Measurements from ENCODE around the gene FBLN1.
"Not testable (repeated sequence)": the region's sequence is repeated elsewhere in the genome, so short reads cannot be mapped to it uniquely, and the experiment has no call there.

FBLN1 gene

DNA sequence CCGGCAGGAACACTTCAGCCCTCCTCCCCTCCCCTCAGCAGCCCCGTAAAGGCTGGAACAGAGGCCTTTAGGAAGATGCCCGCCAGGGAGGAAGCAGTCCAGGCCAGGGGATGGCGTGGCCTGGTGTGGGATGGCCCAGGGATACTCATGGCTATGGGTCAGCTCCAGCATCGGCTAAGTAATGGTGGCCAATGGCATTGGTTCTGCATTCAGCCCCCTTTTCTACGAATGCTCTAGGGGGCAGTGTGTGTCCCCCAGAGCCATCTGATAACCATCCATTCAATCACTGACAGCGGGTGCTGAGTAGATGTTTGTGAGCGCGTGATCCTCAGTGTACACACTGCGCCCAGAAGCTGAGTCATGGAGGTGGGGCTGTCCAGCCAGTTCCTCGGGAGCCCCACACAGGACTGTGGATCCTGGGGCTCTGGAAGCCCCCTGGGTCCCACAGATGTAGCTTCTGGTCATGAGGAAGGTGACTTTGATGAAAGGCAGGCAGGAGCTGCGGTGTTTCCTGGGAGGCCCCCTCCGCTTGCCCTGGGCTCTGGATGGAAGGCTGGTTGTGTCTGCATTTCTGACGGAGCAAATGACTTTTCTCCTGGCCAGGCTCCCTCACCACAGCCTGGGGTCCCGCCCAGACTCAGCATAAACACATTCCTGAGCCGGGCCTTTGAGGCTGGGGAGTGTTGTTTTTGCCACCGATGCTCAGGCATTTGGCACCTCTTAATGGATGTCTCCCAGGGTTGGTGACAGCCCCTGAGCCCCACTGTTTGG lies 46.5 kb downstream of the FBLN1 start:
- no peak for DNase-seq (ENCODE audit: low read depth in 2 of 2)

DNA sequence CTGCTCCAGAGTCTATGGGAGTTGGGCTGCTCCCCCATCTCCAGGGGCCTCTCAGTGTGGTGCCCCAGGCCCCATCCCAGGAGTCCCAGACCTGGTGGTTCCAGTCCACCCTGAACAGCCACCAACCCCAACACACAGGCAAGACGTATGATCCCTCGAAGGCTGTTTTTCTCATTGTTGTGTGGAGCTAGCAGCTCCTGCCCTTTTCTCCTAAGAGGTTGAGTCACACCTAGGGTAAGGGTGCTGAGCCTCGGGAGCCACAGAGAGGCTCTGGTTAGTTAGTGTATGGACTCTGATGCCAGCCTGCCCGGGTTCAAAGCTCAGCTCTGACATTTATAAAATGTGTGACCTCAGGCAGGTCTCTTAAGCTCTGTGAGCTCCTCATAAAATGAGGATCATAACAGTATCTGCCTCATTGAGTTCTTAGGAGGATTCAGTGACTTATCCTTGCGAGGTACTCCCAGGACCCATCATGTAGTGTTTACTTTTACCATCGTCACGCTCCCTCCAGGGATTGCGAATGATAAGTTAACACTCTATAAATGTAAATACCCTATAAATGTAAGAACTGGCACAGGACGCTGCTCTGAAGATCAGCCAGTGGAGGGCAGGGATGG lies 47.2 kb downstream of the FBLN1 start:
- DNase-seq (ENCODE audit: low read depth in 2 of 2): no peak

DNA sequence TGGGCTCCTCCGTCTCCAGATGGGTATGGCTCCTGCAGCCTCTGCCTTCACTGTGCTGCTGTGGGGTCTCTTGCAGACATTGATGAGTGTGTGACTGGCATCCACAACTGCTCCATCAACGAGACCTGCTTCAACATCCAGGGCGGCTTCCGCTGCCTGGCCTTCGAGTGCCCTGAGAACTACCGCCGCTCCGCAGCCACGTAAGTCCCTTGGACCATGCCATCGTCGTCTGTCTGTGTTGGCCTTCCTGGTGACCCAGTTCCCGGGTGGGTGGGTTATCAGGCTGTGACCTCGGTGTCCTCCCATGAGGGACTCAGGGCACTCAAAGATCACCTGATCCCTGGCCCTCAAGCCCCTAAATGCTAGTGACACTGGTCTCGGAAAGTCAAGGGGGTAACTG lies 47.7 kb downstream of the FBLN1 start:
- DNase-seq (ENCODE audit: low read depth in 2 of 2): no peak

DNA sequence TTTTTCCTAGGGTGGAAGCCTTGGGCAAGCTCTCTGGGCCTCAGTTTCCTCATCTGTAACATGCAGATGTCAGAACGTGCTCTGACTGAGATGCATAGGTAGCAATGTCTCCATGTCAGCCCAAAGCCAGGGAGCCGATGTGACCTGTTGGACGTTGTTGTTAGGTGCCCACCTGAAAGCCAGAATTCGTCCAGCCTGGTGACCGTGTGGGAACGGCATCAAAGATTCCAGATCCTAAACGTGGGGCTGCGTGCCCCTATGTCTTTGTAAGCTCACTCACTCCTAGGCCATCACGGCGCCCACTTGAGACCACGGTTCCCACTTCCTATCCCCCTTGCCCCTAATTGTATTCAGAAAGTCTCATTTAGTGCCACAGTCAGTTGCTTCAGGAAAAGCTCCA lies 48.2 kb downstream of the FBLN1 start:
- no peak for DNase-seq (ENCODE audit: low read depth in 2 of 2)

DNA sequence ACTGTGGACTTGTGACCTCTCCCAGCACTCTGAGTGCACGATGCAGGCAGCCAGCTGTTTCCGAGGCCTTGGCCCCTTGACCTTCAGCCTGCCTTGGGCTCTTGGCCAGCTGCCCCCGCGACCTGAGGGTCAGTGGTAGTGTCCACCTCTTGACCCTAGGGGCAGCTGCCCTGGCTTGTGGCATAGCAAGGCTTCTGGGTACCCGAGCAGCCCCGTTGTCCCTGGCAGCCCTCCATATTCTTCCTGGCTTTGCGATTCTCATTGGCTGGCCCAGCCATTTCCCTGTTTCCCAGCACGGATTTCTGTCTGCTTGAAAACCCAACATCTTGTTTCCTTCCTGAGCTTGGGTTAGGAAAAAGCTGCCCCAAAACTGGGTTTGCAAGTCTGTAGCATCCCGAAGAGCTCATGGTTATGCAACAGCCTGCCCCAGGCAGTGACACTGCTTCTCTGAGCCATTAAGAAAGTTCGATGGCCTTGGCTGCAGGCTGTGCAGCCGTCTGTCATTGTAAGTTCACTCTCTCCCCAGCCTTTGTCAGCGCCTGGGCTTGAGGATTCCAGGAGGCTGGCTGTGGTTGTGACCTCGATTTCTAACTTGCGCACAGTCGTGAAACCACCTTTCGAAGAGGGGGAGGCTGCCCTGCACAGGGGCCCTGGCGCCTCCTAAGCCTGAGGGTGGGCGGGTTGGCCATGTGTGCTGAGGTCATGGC lies 48.8 kb downstream of the FBLN1 start:
- no peak for DNase-seq (ENCODE audit: low read depth in 2 of 2)

DNA sequence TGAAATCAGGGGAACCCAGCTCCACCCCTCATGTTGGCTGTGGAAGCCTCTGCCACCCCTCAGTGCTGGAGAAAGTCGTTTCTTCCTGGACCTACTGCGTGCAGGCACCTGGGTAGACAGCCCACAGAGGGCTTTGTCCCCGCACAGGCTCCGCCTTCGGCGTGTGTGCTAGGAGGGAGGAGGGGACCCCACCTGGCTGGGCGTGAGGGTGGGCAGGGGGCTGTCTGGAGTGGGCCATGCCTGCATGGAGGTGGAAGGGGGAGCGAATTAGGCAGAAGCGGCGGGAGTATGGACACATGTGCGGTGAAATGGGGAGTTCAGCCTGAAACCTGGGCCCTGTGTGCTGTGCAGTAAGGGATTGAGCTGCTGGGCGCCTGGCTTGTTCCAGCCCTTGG lies 49.3 kb downstream of the FBLN1 start:
- no peak for DNase-seq (ENCODE audit: low read depth in 2 of 2)

DNA sequence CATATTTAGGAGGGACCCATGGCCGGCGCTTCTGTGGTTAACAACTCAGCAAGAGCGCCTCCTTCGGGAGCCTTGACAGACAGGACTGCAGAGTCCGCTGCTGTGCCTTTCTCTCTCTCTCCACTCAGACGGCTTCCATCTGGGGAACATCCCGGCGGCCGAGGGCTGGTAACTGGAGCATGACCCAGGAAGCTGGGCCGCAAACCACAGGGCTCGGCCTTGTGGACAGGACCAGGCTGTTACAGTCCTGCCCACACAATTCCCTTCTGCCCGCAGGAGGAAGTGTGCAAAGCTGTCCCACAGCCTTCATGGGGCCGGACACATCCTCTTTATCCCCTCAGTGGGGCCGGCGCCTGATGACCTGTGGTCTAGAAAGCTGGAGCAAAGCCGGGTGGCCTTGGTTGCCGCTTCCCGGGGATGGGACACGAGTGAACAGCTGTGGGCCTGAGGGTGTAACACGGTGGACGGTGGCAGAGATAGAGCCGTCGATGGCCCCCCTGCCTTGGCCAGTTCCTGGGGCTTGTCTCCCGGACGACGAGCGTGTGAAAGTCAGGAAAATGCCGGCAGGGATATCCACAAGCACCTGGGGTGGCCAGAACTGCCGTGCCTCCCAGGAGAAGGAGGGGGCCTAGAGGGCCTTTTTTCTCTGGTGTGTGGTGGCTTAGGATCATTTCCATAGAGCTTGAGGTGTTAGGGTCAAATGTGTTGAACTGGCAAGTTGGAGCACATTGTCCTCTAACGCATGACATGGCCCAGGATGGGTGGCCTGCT lies 50.1 kb downstream of the FBLN1 start:
- no peak for DNase-seq (ENCODE audit: low read depth in 2 of 2)

DNA sequence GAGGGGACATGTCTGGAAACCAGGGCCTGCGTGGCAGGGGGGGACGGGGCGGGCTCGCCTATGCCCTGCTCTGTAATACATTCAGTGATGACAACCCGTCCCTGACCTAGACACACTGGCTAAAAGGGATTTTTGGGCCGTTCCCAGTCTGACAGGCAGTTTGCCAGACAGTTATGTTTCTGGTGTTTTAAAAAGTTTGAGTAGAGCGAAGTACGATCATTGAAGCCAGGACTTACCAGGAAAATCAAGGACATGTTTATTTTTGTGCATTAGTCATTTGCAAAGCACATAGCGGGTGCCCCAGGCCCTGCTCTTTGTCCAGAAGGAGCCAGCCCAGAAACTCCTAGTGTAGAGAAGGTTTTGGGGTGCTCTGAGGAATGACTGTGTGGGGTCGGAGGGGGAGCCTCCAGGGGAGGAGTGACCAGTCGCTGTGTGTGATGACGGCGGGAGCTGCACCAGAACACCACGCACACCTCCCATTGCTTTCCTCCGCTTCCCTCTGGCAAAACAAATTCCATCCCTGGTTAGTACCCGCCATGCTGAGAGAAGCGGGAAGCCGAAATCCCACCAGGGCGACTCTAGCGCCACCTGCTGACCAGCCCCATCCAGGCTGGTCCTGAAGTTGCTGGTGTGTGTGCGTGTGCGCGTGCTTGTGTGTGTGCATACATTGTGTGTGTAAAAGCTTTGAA lies 50.8 kb downstream of the FBLN1 start:
- DNase-seq (ENCODE audit: low read depth in 2 of 2): no peak

DNA sequence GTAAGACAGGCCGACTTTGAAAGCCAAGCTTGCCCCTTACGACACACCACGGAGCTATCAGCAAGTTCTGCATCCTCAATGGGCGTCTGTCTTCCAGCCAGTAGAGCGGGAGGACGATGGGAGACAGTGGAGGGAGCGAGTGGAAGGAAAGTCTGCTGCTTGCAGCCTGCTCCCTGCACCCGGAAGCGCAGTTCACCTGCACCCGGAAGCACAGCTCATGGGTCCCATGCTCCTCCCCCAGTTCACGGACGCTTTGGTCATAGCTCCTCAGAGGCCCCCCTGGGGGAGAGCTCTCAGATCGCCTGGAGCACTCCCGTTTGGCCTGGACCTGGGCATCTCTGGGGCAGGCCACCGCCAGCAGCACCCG lies 51.3 kb downstream of the FBLN1 start:
- no peak for DNase-seq (ENCODE audit: low read depth in 2 of 2)

DNA sequence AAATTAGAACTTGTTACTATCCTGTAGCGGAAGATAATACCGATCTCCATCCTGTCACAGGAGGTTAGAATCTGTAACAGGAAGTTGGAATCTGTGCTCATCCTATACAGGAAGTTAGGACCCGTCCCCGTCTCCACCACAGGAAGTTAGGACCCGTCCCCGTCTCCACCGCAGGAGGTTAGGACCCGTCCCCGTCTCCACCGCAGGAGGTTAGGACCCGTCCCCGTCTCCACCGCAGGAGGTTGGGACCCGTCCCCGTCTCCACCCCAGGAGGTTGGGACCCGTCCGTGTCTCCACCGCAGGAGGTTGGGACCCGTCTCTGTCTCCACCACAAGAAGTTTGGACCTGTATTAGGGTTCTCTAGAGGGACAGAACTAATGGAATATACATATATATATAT lies 52.2 kb downstream of the FBLN1 start:
- DNase-seq (ENCODE audit: low read depth in 2 of 2): no peak

DNA sequence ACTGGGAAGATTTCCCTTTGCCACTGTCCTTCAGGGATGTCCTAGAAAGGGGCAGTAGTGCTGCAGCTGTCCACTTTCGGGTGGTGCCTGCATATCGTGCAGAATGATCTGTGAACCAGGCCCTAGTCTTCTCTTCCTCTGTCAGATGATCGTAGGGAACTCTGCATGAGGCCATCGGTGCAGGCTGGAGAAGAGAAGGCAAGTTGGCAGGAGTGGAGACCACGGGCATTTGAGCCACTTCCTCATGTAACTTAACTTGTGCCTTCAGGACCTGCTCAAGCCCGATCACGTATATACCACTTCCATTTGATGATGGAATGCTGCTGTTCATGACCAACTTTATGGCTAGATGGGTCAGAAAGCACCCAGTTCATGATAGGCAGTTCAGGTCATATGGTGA lies 55.2 kb downstream of the FBLN1 start:
- DNase-seq (ENCODE audit: low read depth in 2 of 2): not testable (repeated sequence)

DNA sequence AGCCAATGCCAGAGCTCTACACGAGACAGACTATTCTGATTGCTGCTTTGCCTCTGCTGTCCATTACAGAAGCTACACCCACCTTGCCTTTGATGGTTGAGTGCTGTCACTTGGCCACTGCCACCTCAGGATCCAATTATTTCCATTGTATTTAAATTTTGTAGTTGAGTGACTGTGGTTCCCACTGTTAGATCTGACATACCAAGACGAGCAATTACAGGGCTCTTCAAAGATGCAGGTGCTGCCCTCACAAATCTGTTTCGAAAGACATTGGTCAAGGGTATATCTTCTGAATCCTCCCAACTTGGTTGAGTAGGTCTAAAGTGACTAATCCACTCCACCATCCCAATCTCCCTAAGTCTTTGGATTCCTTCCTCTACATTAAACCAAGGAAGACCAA lies 57.4 kb downstream of the FBLN1 start:
- DNase-seq (ENCODE audit: low read depth in 2 of 2): not testable (repeated sequence)

DNA sequence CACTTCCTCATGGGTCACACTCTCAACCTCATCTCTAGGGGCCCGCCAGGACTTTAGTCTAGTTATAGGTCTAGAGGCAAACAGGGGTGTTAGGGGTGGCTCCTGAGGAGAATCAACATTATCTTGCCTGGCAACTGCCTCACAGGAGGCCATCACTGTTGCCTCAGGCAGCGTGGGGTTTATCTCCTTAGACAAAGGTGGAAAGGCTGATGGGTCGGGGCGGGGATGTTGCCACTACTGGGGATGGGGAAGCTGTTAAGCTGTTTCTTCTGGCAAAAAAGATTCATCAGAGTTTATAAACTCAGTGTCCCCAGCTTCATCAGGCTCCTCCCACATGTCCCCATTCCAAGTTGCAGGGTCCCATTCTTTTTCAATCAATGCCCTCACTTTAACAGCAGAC lies 58.1 kb downstream of the FBLN1 start:
- not testable (repeated sequence) for DNase-seq (ENCODE audit: low read depth in 2 of 2)

DNA sequence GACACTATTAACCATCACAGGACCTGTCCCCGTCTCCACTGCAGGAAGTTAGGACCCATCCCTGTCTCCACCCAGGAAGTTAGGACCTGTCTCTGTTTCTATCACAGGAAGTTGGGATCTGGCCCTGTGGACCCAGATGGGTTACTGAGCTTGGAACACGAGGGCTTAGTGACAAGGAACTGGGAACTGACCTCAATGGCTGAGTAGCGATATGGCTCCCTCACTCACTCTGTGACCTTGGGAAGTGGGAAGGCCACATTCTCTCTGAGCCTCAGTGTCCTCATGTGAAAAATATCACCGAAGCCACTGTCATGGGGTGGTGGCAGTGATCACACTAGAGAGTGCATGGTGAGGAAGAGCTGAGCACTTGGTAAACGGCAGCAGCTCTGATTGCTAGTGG lies 59.4 kb downstream of the FBLN1 start:
- no peak for DNase-seq (ENCODE audit: low read depth in 2 of 2)

DNA sequence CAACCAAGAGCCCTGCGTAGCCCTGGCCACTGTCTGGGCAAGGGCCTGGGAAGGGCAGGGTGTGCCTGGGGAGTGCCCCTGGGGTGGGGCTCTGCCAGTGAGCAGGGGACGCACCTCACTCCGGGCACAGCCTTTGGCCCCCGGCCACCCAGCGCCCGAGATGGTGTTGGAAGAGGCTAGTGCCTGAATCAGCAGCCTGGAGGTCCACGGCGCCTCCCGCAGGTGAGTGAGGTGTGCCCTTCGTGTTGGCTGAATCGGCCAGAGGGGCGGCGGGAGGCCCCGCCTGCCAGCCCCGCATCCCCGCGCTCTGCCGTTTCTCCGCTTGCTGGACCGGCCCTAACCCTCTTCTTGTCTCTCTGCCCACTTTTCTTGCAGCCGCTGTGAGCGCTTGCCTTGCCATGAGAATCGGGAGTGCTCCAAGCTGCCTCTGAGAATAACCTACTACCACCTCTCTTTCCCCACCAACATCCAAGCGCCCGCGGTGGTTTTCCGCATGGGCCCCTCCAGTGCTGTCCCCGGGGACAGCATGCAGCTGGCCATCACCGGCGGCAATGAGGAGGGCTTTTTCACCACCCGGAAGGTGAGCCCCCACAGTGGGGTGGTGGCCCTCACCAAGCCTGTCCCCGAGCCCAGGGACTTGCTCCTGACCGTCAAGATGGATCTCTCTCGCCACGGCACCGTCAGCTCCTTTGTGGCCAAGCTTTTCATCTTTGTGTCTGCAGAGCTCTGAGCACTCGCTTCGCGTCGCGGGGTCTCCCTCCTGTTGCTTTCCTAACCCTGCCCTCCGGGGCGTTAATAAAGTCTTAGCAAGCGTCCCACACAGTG lies 60.1 kb downstream of the FBLN1 start:
- no peak for DNase-seq (ENCODE audit: low read depth in 2 of 2)

DNA sequence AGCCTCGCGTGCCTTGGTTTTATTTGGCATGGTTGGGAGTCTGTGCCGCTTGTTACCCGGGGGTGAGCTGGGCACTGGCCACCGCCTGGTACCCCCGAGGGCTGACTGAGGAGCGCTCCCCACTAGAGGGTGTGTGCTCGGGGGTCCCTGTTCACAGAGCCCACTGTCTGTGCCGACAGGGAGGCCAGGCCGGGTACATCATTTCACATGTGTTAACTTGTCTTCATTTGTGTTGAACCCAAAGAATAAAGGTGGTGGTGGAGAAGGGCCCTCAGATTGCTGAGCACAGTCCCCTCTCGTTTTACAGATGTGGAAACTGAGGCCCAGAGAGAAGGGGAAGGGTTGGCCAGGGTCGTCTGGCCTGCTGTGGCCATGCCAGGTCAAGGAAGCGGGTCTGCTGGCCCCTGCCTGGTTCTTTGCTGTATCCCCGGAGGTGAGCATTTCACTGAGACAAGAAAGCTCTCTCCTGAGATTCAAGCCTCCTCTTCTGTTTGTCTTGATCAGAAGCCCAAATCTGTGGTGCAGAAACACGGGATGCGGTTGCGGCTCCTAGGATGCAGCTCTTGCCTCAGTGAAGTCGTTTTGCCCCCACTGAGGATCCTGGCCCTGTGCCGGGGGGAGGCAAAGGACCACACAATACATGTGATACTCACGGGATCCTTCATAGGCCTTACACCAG lies 60.8 kb downstream of the FBLN1 start:
- DNase-seq (ENCODE audit: low read depth in 2 of 2): no peak

DNA sequence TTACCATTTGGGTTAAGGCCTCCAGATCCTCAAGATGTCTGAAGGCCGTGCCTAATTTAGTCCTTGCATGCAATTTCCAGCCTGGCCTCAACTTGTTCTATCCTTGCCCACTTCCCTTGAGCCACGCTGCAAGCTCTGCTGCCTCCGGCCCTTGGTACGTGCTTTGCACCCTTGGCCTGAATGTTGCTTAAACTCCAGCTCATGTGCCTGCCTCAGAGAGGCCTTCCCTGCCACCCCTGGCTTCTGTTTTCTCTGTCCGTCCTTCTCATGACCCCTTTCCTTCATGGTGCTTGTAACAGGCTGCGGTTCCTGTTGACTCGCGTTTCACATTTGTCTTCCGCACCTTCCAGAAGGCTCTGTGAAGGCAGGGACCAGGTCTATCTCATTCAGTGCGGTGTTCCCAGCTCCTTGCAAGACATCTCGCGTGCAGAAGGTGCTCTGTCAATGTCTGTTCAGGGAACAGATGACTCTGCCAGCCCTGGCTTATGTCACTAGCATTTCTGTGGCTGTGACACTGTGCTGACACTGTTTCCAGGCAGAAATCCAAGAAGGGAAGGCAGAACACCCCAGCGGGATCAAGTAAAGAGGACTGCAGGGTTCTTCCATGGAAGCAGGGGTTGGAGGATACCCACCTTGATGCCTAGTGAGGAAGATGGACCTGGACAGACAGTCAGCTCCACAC lies 61.8 kb downstream of the FBLN1 start:
- DNase-seq (ENCODE audit: low read depth in 2 of 2): no peak

DNA sequence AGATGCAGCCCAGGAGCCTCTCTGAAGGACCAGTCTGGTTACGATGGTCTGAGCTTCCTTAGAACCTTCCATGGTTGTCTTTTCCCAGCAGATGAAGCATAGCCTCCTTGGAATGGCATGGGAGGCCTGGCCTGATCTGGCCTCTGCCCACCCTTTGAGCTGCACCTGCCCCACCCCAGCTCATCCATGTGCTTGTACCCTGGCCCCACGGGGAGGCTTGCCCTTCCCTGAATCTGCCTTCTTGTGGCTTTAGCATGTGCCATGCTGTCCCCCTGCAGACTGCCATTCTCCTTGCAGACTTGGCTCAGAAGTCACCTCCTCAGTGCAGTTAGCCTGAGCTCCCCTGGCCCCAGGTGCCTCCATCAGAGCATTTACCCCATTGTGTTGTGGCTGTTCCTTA lies 62.5 kb downstream of the FBLN1 start:
- DNase-seq (ENCODE audit: low read depth in 2 of 2): no peak

DNA sequence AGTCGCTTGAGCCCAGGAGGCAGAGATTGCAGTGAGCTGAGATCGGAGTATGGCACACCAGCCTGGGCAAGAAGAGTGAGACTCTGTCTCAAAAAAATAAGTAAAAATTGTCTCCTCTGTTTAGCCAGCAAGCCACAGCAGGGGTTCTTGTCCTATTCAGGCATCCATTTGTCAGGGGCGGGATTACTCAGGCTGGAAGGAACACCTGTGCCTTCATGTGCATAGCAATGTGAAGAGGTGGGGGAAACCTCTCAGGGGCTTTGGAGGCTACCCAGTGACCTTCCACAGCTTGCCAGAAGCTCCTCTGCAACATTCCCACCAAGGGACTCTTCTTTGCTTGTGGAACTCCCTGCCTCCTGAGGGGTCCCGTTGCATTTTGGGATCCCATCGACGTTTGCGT lies 63.3 kb downstream of the FBLN1 start:
- no peak for DNase-seq (ENCODE audit: low read depth in 2 of 2)

DNA sequence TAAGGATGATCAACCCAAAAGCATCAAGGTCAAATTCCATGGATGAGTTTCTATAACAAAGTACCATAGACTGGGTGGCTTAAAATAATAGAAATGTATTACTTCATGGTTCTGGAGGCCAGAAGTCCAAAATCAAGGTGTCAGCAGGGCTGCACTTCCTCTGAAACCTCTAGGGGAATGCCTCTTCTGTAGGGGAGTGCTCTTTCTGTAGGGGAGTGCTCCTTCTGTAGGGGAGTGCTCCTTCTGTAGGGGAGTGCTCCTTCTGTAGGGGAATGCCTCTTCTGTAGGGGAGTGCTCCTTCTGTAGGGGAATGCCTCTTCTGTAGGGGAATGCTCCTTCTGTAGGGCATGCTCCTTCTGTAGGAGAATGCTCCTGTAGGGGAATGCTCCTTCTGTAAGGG lies 65.5 kb downstream of the FBLN1 start:
- DNase-seq (ENCODE audit: low read depth in 2 of 2): no peak

Data from stimulated activated CD8-positive, alpha-beta memory T cell treated with anti-CD3 and anti-CD28 coated beads, Interleukin-15, amount 100 ng/mL, for 4 hours (primary cell).